ENCODE data around the gene MRPL14.

DNA sequence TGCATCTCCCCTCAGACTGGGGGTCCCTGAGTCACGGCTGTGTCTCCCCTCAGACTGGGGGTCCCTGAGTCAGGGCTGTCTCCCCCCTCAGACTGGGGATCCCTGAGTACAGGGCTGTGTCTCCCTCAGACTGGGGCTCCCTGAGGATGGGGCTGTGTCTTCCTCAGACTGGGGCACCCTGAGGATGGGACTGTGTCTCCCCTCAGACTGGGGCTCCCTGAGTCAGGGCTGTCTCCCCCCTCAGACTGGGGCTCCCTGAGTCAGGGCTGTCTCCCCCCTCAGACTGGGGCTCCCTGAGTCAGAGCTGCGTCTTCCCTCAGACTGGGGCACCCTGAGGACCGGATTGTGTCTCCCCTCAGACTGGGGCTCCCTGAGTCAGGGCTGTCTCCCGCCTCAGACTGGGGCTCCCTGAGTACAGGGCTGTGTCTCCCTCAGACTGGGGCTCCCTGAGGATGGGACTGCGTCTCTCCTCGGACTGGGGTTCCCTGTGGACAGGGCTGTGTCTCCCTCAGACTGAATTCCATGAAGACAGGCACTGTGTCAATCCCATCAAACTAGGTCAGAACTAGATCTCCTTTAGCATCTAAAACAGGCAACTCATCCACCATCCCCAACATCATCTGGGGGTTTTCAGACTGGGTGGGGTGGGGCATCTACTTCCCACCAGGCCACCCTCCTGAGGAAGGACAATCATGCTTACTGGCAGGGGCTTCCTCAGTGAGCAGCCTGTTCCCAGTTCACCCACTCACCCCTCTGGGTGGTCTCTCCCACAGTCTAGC, 60.7 kb downstream of the MRPL14 start:
- TF ChIP-seq, protein P1, sequence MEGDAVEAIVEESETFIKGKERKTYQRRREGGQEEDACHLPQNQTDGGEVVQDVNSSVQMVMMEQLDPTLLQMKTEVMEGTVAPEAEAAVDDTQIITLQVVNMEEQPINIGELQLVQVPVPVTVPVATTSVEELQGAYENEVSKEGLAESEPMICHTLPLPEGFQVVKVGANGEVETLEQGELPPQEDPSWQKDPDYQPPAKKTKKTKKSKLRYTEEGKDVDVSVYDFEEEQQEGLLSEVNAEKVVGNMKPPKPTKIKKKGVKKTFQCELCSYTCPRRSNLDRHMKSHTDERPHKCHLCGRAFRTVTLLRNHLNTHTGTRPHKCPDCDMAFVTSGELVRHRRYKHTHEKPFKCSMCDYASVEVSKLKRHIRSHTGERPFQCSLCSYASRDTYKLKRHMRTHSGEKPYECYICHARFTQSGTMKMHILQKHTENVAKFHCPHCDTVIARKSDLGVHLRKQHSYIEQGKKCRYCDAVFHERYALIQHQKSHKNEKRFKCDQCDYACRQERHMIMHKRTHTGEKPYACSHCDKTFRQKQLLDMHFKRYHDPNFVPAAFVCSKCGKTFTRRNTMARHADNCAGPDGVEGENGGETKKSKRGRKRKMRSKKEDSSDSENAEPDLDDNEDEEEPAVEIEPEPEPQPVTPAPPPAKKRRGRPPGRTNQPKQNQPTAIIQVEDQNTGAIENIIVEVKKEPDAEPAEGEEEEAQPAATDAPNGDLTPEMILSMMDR (IDR thresholded peaks at IDR 0.05), result no peak
- TF ChIP-seq POLR2A (IDR thresholded peaks at IDR 0.05), result no peak

Measured in tibial nerve (tissue), 3 donors.